Middle frontal gyrus (tissue), 1 donor: ENCODE data around the gene ZNF79.
A peak's percentile ranks its signal among the peaks of the same experiment; 100 is the strongest.

Experiments used
- DNase-seq: peaks from one replicate; pipeline ENCODE4 v3.0.0-alpha.2; 2015; ENCODE audit warnings: low spot score; ENCODE audit errors: extremely low spot score

The ZNF79 gene

DNA sequence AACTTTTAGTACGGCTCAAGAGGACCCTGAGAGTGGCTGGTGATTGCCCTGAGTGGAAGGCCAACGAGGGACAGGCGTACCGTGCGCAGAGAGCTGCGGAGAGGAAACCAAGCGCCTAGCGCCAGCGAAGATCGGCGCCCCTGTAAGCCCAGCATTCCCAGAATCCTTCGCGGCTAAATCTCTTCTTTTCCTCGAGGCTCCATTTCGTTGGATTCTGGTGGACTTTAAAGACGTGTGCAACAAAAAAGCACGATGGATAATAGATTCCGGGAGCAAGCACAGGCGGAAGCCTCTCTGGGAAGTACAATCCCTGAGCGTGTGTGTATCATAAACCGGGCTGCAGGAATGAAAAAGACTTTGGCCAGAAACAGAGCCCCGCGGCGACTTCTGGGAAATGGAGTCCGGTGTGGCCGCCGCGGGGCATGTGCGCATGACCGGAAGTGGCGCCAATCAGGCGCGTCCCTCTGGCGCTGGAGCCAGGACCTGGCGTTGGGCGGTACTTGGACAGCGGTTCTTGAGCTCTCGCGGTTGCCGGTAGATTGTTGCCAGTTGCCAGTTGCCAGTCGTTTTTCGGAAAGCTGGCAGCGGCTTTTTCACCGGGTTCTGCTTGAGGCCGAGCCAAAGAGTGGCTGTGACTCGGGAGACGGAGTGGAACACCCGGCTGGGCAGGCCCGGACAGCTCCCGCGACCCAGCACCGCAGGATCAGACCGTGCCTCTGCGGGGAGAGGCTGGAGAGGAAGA is at the start of gene ZNF79:
Gene ZNF79, plus strand, starts transcription at position 449 of the 742 bp plus-strand sequence. CDS start 406 bp downstream, outside the sequence.
- DNase-seq: peak; percentile 87

- DNase-seq: no peak
Observed at GRCh38 chr9:127380479-127380878, 43.7 kb upstream of the ZNF79 start.

GRCh38 chr9:127382541-127382940 is 41.6 kb upstream of the ZNF79 start:
- no peak for DNase-seq

DNA sequence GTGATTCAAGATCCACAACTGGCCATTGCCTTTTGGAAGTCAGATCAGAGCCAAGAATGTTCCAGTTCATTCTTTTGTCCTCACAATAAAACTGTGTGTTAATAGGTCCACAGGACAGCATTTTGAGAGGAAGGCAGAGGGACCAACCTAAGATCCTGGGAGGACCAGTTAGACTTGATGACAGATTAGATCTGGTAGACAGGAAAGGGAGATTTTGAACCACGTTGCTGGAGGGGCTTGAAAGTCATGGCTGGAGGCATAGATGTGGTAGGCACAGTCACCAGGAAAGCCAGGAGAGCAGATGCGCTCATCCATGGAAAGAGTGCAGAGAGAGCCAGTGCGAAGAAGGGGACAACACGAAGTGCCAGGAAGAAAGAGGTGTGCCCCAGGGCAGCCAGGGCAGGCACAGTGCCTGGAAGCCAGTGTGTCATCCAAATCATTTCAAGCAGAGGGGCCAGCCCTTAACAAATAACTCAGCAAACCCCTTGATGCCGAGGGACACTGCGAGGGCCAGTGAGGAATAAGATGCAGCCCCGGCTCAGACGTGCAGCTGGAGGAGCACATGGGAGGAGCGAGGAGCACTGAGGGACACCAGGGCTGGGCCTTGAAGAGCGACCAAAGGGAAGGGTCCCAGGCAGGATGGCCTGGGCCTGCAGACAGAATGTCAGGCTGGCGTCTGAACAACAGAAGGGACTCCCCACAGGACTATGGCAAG is 40.0 kb upstream of the ZNF79 start:
- DNase-seq: no peak

- DNase-seq: no peak
Observed at GRCh38 chr9:127384901-127385300, 39.3 kb upstream of the ZNF79 start.

- DNase-seq: no peak
Observed at GRCh38 chr9:127386249-127386648, 37.9 kb upstream of the ZNF79 start.

DNA sequence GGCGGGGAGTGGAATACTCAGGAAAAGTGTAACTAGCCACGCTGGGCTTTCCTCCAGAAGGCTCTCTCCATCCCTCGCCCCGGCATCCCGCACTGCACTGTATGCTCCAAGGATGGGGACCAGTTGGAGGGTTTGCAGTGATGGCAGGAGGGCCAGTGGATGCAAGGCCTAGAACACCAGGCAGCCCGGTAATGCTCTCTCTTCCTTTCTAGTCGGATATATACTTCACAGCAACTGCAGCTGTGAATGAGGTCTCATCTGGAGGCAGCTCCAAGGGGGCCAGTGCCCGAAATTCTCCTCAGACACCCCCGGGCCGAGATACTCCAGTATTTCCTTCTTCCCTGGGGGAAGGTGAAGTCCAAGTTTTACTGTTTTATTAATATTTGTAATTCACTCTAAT is 37.2 kb upstream of the ZNF79 start:
- DNase-seq: no peak

DNA sequence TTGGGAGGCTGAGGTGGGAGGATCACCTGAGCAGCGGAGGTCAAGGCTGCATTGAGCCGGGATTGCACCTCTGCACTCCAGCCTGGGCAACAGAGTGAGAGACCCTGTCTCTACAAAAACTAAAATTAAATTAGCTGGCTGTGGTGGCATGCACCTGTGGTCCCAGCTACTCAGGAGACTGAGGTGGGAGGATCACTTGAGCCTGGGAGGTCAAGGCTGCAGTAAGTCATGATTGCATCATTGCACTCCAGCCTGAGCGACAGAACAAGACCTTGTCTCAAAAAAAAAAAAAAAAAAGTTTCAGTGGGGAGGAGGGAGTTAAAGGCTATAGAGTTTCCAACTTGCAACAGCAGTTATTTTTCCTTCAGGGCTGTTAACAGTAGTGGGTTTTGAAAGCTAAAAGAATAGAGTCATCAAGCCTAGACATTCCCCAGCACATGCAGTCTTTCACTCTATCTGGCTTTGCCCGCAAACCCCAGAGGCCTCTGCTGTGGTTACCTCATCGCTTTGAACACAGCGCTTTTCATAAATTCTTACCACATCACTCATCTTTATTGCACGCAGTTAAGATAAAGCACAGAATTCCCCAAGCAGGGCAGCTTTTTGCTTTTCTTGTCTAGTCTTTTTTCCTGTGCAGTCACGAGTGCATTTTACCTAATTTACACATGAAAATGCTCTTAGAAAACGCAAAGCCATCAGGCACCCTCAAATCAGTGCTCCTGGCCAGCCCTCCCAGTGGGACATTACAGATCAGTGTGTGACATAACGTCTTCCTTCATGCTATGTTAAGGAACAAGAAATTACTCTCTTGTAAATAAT is 35.9 kb upstream of the ZNF79 start:
- no peak for DNase-seq

GRCh38 chr9:127388856-127389238 is 35.3 kb upstream of the ZNF79 start:
- DNase-seq: no peak

- no peak for DNase-seq
Observed at GRCh38 chr9:127389381-127390247, 34.6 kb upstream of the ZNF79 start.

DNA sequence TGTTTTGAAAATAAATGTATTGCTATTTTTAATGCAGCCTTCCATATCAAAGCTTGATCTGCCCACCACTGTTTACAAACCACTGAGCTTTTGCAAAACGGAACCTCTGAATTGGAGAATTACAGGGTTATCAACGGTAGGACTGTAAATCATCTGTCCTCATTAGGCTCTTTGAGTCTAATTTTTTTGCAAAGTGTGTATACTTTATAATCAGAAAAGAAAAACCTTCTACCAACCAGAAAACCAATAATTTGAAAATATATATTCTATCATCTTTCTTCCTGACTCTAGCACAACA is 34.0 kb upstream of the ZNF79 start:
- DNase-seq: no peak

GRCh38 chr9:127390563-127390962 is 33.6 kb upstream of the ZNF79 start:
- DNase-seq: no peak

- no peak for DNase-seq
Observed at GRCh38 chr9:127392166-127392565, 32.0 kb upstream of the ZNF79 start.

GRCh38 chr9:127392976-127393375 is 31.2 kb upstream of the ZNF79 start:
- DNase-seq: no peak

DNA sequence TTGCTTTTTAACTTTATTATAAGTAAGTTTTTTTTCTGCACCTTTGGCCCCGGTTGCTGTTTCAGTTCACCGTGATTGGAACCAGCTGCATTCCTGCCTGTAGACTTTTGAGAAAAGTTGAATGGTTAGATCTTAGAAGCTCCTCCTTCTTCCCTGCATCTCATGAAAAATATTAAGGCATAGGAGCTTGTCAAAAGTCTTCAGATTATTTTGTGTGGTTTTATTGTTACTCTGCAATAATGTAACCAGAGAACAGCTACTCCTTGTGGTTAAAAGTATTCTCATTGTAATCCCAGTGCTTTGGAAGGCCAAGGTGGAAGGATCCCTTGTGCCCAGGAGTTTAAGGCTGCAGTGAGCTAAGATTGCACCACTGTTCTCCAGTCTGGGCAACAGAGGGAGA is 30.5 kb upstream of the ZNF79 start:
- no peak for DNase-seq

DNA sequence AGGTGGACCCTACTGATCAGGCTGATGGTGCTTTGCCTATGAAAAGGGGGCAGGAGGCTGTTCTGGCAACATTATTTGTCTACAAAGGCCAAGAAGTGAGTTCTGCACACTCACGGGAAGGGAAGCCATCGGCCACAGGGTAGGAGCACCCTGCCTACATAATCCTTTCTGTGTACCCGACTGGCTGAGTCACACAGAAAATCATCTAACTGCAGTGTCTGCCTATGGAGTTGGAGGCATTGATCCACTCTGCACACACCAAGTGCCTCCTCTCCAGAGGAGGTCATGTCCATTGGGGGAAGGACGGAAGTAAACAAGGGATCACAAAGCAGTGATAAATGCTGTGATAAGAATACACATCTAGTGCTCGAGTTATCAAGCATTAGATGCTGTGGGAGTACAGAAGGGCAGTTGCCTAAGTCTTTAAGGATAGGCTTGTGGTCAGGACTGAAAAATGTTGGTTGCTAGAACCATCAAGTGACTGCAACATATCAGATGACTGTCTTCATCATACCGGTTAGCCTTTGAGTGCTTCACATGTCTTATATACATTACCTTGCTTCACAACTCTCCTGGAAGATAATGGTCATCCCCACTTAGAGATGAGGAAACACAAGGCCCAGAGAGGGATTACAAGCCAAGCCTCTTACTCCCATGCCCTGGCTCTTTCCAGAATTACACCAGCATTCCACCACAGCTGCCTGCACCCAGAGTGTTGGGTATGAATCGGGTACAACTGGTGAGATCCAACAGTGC is 28.5 kb upstream of the ZNF79 start:
- DNase-seq: no peak

DNA sequence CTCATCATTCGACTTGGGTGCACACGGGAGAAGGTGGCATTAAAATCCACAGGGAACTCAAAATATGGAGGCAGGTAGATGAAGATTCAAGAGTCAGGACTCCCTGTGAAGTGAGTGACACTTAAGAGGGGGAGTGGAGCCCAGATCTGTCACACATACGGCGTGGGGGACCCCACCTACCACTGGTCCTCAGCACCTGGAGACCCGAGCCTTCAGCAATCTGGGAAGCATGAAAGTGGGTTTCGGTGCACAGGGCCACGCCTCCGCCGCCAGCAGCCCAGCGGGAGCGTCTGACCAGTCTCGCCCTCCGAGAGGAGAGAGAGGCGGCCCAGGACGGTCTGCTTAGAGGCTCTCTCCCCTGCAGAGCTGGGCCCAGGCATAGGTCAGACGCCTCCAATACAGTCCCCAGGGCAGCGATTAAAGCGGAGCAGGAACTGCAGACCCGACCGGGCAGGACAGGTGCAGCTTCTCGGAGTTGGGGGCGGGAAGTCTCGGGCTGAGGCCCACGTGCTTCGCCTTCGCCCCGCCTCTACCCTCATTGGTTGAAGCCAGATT is 27.9 kb upstream of the ZNF79 start:
- no peak for DNase-seq

- peak; percentile 99 for DNase-seq
Observed at GRCh38 chr9:127396808-127397645, 27.2 kb upstream of the ZNF79 start, which contains the start of gene SLC2A8. Gene SLC2A8, plus strand, starts transcription at chr9:127397169. Its CDS starts 62 bp downstream, at chr9:127397231.

- DNase-seq: no peak
Observed at GRCh38 chr9:127397646-127398274, 26.4 kb upstream of the ZNF79 start.
